GM23248 (cell line): Measurements from ENCODE around the gene ARMH3. TPM values are rescaled to one million over a fixed set of nuclear protein-coding genes. Genes with fewer than 3 reads are reported as not detected.
A peak's percentile ranks its signal among the peaks of the same experiment; 100 is the strongest.

Experiments
- DNase-seq: peaks from one replicate; pipeline ENCODE4 v3.0.0-alpha.2; 2015
- H2AFZ ChIP-seq: fragments of 200-600 bp; sonication (generic); 2 replicates; pipeline ENCODE4 v1.6.1; 2016; ENCODE audit warnings: antibody characterized with exemption
- H3F3A ChIP-seq: fragments of 200-600 bp; sonication (generic); 2 replicates; pipeline ENCODE4 v1.6.1; 2016; ENCODE audit warnings: mild to moderate bottlenecking, antibody characterized with exemption, mixed run types; ENCODE audit not compliant: insufficient read depth
- H3K27ac ChIP-seq: fragments of 200-600 bp; sonication (generic); 2 replicates; pipeline ENCODE4 v1.5.1; 2016; ENCODE audit warnings: mild to moderate bottlenecking
- H3K27me3 ChIP-seq: fragments of 200-600 bp; sonication (generic); replicated peaks from 2 replicates; pipeline ENCODE4 v1.6.1; 2016; ENCODE audit warnings: mild to moderate bottlenecking; ENCODE audit not compliant: insufficient read depth
- H3K36me3 ChIP-seq: fragments of 200-600 bp; sonication (generic); 2 replicates; pipeline ENCODE4 v1.6.1; 2016; ENCODE audit warnings: low read depth, mild to moderate bottlenecking
- H3K4me1 ChIP-seq: fragments of 200-600 bp; sonication (generic); 2 replicates; pipeline ENCODE4 v1.6.1; 2016; ENCODE audit warnings: mild to moderate bottlenecking; ENCODE audit not compliant: insufficient read depth
- H3K4me2 ChIP-seq: fragments of 200-600 bp; sonication (generic); one replicate; pipeline ENCODE4 v1.6.1; 2016; ENCODE audit warnings: mild to moderate bottlenecking; ENCODE audit not compliant: unreplicated experiment
- H3K4me3 ChIP-seq: fragments of 200-600 bp; sonication (generic); 2 replicates; pipeline ENCODE4 v1.5.1; 2016; ENCODE audit warnings: mild to moderate bottlenecking
- H3K79me2 ChIP-seq: fragments of 200-600 bp; sonication (generic); 2 replicates; pipeline ENCODE4 v1.6.1; 2016; ENCODE audit warnings: mild to moderate bottlenecking; ENCODE audit not compliant: insufficient read depth
- H3K9ac ChIP-seq: fragments of 200-600 bp; sonication (generic); 2 replicates; pipeline ENCODE4 v1.6.1; 2016; ENCODE audit warnings: mild to moderate bottlenecking
- H3K9me2 ChIP-seq: fragments of 200-600 bp; sonication (generic); 2 replicates; pipeline ENCODE4 v1.6.1; 2016; ENCODE audit warnings: mixed run types, mild to moderate bottlenecking, moderate library complexity; ENCODE audit not compliant: insufficient read depth
- H3K9me3 ChIP-seq: fragments of 200-600 bp; sonication (generic); one replicate; pipeline ENCODE4 v1.6.1; 2017; ENCODE audit warnings: low read depth
- H4K20me1 ChIP-seq: fragments of 200-600 bp; sonication (generic); 2 replicates; pipeline ENCODE4 v1.6.0; 2016; ENCODE audit not compliant: insufficient read depth
- EZH2 ChIP-seq: fragments of 200-600 bp; sonication (generic); IDR thresholded peaks from 2 replicates; pipeline ENCODE4 v1.6.1; 2018; ENCODE audit warnings: antibody characterized with exemption, mild to moderate bottlenecking; ENCODE audit not compliant: insufficient read depth, poor library complexity, severe bottlenecking
- EZH2phosphoT487 ChIP-seq: fragments of 200-600 bp; sonication (generic); IDR thresholded peaks from 2 replicates; pipeline ENCODE4 v1.6.1; 2018; ENCODE audit warnings: antibody characterized with exemption, moderate library complexity, mild to moderate bottlenecking, low read depth; ENCODE audit not compliant: insufficient read depth
- WGBS, 2 experiments: methylation state at CpG; one replicate each; pipeline ENCODE4 v1.1.6; 2015 to 2017; ENCODE audit warnings: low lambda C conversion rate in 2 of 2, low coverage in 1 of 2; ENCODE audit errors: missing lambda C conversion rate in 2 of 2; 5-methylcytosine and 5-hydroxymethylcytosine counted together
- in situ Hi-C: fragments of 300-500 bp; cut with MboI; formaldehyde crosslinking; loops from 2 replicates; pipeline ENCODE4 v1.15.0; 2020
- polyA plus RNA-seq: library from polyadenylated mRNA; unstranded; fragments of >200 nt; fragmentation: Nextera tagmentation; extraction: Ambion mirVana; gene quantifications from 2 replicates; pipeline ENCODE4 v1.2.1, GENCODE V29; 2016
- total RNA-seq: library from RNA; depleted of rRNA; stranded (reverse); fragments of >200 nt; shearing (Covaris generic); gene quantifications from 2 replicates; pipeline ENCODE4 v1.2.3, GENCODE V29; 2014

Gene ARMH3
- total and polyA plus RNA-seq, 2 experiments from 2014 or later = 9.0 to 9.5 TPM

- no peak overlapping the region for H3K9ac ChIP-seq
- peak; percentile 85 for DNase-seq
- no peaks in the 10 kb centered on the region for H3K36me3 ChIP-seq
- in situ Hi-C loops = no loop called here
- WGBS, 2 experiments = 69 to 73% methylated on average over 4 of the region's 4 CpGs
- no peak overlapping the region for H3K4me3 ChIP-seq
- H4K20me1 ChIP-seq = no peaks in the 10 kb centered on the region
- H3K9me2 ChIP-seq = no peaks in the 10 kb centered on the region
- no peak overlapping the region for H3K27ac ChIP-seq
- H3K79me2 ChIP-seq = peaks cover 23% of the 10 kb centered on the region
- no peaks in the 10 kb centered on the region for H3F3A ChIP-seq
- H3K9me3 ChIP-seq = no peaks in the 10 kb centered on the region
- TF ChIP-seq EZH2phosphoT487 (no peak), EZH2 (no peak)
- no peaks in the 10 kb centered on the region for H3K27me3 ChIP-seq
- no peak overlapping the region for H3K4me2 ChIP-seq
- no peaks in the 10 kb centered on the region for H3K4me1 ChIP-seq
- H2AFZ ChIP-seq = no peak overlapping the region
Measured at GRCh38 chr10:102072673-102073527, 16.9 kb upstream of the ARMH3 start.

- Histone ChIP-seq H4K20me1 (no peaks in the 10 kb centered on the region), H3K9ac (no peak overlapping the region), H3K4me2 (no peak overlapping the region), H3K27me3 (no peaks in the 10 kb centered on the region), H3K9me2 (no peaks in the 10 kb centered on the region), H3F3A (no peaks in the 10 kb centered on the region), H3K4me1 (peaks cover 9% of the 10 kb centered on the region), H3K36me3 (no peaks in the 10 kb centered on the region), H2AFZ (no peak overlapping the region), H3K4me3 (no peak overlapping the region), H3K79me2 (peaks cover 45% of the 10 kb centered on the region), H3K9me3 (no peaks in the 10 kb centered on the region), H3K27ac (no peak overlapping the region)
- in situ Hi-C loops = no loop called here
- TF ChIP-seq EZH2 (no peak), EZH2phosphoT487 (no peak)
- no peak for DNase-seq
Measured at GRCh38 chr10:102069071-102069470, 13.1 kb upstream of the ARMH3 start.

GRCh38 chr10:102068216-102068615 lies 12.2 kb upstream of the ARMH3 start:
- no peak overlapping the region for H3K9ac ChIP-seq
- no peaks in the 10 kb centered on the region for H3F3A ChIP-seq
- H3K36me3 ChIP-seq = no peaks in the 10 kb centered on the region
- no peaks in the 10 kb centered on the region for H3K9me3 ChIP-seq
- WGBS, 2 experiments = 7 to 14% methylated on average over 1 of the region's 1 CpG
- no peaks in the 10 kb centered on the region for H4K20me1 ChIP-seq
- in situ Hi-C loops = no loop called here
- peak; percentile 37 for DNase-seq
- H3K27me3 ChIP-seq = no peaks in the 10 kb centered on the region
- H3K4me3 ChIP-seq = no peak overlapping the region
- H3K9me2 ChIP-seq = no peaks in the 10 kb centered on the region
- H3K4me2 ChIP-seq = peak overlapping the region; percentile 0
- no peak overlapping the region for H2AFZ ChIP-seq
- no peak overlapping the region for H3K27ac ChIP-seq
- H3K79me2 ChIP-seq = peaks cover 45% of the 10 kb centered on the region
- TF ChIP-seq EZH2phosphoT487 = no peak
- TF ChIP-seq EZH2 = no peak
- H3K4me1 ChIP-seq = peaks cover 9% of the 10 kb centered on the region

- no peak for TF ChIP-seq EZH2
- no peak for TF ChIP-seq EZH2phosphoT487
- H3K4me3 ChIP-seq = peak overlapping the region; percentile 76
- WGBS, 2 experiments = 73 to 79% methylated on average over 13 to 18 of the region's 18 CpGs
- H3K4me2 ChIP-seq = peak overlapping the region; percentile 0
- H3K27ac ChIP-seq = no peak overlapping the region
- no peaks in the 10 kb centered on the region for H3K27me3 ChIP-seq
- no peaks in the 10 kb centered on the region for H3K36me3 ChIP-seq
- H3K4me1 ChIP-seq = peaks cover 9% of the 10 kb centered on the region
- H2AFZ ChIP-seq = no peak overlapping the region
- no peaks in the 10 kb centered on the region for H4K20me1 ChIP-seq
- no peaks in the 10 kb centered on the region for H3K9me3 ChIP-seq
- in situ Hi-C loops = no loop called here
- no peaks in the 10 kb centered on the region for H3F3A ChIP-seq
- peak overlapping the region; percentile 88; the same call in 1 of the 2 replicates for H3K9ac ChIP-seq
- no peak for DNase-seq
- peaks cover 45% of the 10 kb centered on the region for H3K79me2 ChIP-seq
- no peaks in the 10 kb centered on the region for H3K9me2 ChIP-seq
Measured at GRCh38 chr10:102067091-102067916, 11.3 kb upstream of the ARMH3 start.
